IPS-20b (cell line): ENCODE measurements around the gene PGLYRP2.
"Not testable (repeated sequence)": the region's sequence is repeated elsewhere in the genome, so short reads cannot be mapped to it uniquely, and the experiment has no call there.

Source experiments
- H3K27ac ChIP-seq: one replicate; pipeline ENCODE4 v1.5.1; 2013; ENCODE audit warnings: low read length
- H3K27me3 ChIP-seq: 2 replicates; pipeline ENCODE4 v1.6.1; 2013; ENCODE audit warnings: mild to moderate bottlenecking, low read length, inconsistent platforms; ENCODE audit not compliant: insufficient read depth
- H3K36me3 ChIP-seq: 2 replicates; pipeline ENCODE4 v1.6.1; 2013; ENCODE audit warnings: low read depth, mild to moderate bottlenecking, inconsistent platforms, low read length, moderate library complexity; ENCODE audit not compliant: insufficient read depth
- H3K4me1 ChIP-seq: 2 replicates; pipeline ENCODE4 v1.6.1; 2013; ENCODE audit warnings: mild to moderate bottlenecking, control low read depth, inconsistent platforms, low read length, moderate library complexity; ENCODE audit not compliant: insufficient read depth
- H3K4me3 ChIP-seq: 2 replicates; pipeline ENCODE4 v1.5.1; 2013; ENCODE audit warnings: mild to moderate bottlenecking, low read length, inconsistent platforms
- H3K9ac ChIP-seq: 2 replicates; pipeline ENCODE4 v1.6.1; 2013; ENCODE audit warnings: low read depth, mild to moderate bottlenecking, inconsistent platforms, low read length, moderate library complexity
- H3K9me3 ChIP-seq: 2 replicates; pipeline ENCODE4 v1.6.1; 2013; ENCODE audit warnings: mild to moderate bottlenecking, low read depth, low read length, inconsistent platforms; ENCODE audit not compliant: insufficient read depth

Gene PGLYRP2

GRCh38 chr19:15508035-15508710 lies 28.9 kb upstream of the PGLYRP2 start, which contains the start of gene CYP4F22:
Gene CYP4F22 (plus strand): TSS chr19:15508525. CDS start chr19:15525337, 16,812 bp downstream.
- H3K9me3 ChIP-seq, result peaks cover 62% of the 10 kb centered on the region

GRCh38 chr19:15507068-15508034 lies 28.1 kb upstream of the PGLYRP2 start:
- Histone ChIP-seq H3K9ac (no peak overlapping the region), H3K27me3 (peaks cover 5% of the 10 kb centered on the region; the same call in 1 of the 2 replicates), H3K4me3 (no peak overlapping the region), H3K27ac (no peak overlapping the region), H3K9me3 (peaks cover 58% of the 10 kb centered on the region), H3K36me3 (no peaks in the 10 kb centered on the region), H3K4me1 (no peaks in the 10 kb centered on the region)

More at GRCh38 chr19:15508035-15508710, 28.9 kb upstream of the PGLYRP2 start, which contains the start of gene CYP4F22:
- Histone ChIP-seq H3K4me1 (no peaks in the 10 kb centered on the region), H3K9ac (no peak within 1 kb of the TSS), H3K27me3 (peaks cover 5% of the 10 kb centered on the region; the same call in 1 of the 2 replicates), H3K4me3 (no peak within 1 kb of the TSS), H3K27ac (no peak within 1 kb of the TSS), H3K36me3 (no peaks in the 10 kb centered on the region)

GRCh38 chr19:15506074-15506571 lies 26.8 kb upstream of the PGLYRP2 start:
- Histone ChIP-seq H3K9ac (no peak overlapping the region), H3K36me3 (no peaks in the 10 kb centered on the region), H3K9me3 (peaks cover 67% of the 10 kb centered on the region), H3K27ac (no peak overlapping the region), H3K4me1 (no peaks in the 10 kb centered on the region), H3K4me3 (no peak overlapping the region), H3K27me3 (peaks cover 5% of the 10 kb centered on the region; the same call in 1 of the 2 replicates)

- Histone ChIP-seq H3K27ac (no peak overlapping the region), H3K9me3 (peaks cover 69% of the 10 kb centered on the region), H3K36me3 (no peaks in the 10 kb centered on the region), H3K27me3 (no peaks in the 10 kb centered on the region), H3K4me3 (no peak overlapping the region), H3K9ac (no peak overlapping the region), H3K4me1 (no peaks in the 10 kb centered on the region)
Observed at GRCh38 chr19:15502264-15502663, 23.0 kb upstream of the PGLYRP2 start.

- Histone ChIP-seq H3K9ac (no peak overlapping the region), H3K4me1 (no peaks in the 10 kb centered on the region), H3K27me3 (no peaks in the 10 kb centered on the region), H3K9me3 (peaks cover 71% of the 10 kb centered on the region), H3K36me3 (no peaks in the 10 kb centered on the region), H3K4me3 (no peak overlapping the region), H3K27ac (no peak overlapping the region)
Observed at GRCh38 chr19:15501596-15501995, 22.3 kb upstream of the PGLYRP2 start.

- Histone ChIP-seq H3K27ac (no peak overlapping the region), H3K27me3 (no peaks in the 10 kb centered on the region), H3K36me3 (no peaks in the 10 kb centered on the region), H3K4me3 (no peak overlapping the region), H3K4me1 (no peaks in the 10 kb centered on the region), H3K9me3 (peaks cover 56% of the 10 kb centered on the region), H3K9ac (no peak overlapping the region)
Observed at GRCh38 chr19:15498910-15499309, 19.6 kb upstream of the PGLYRP2 start.

- H3K4me1 ChIP-seq, result no peaks in the 10 kb centered on the region
- no peak overlapping the region for H3K27ac ChIP-seq
- peaks cover 51% of the 10 kb centered on the region for H3K9me3 ChIP-seq
- H3K9ac ChIP-seq, result no peak overlapping the region
- H3K36me3 ChIP-seq, result no peaks in the 10 kb centered on the region
- H3K27me3 ChIP-seq, result no peaks in the 10 kb centered on the region
- no peak overlapping the region for H3K4me3 ChIP-seq
Observed at GRCh38 chr19:15498156-15498858, 19.0 kb upstream of the PGLYRP2 start.

- Histone ChIP-seq H3K4me1 (no peaks in the 10 kb centered on the region), H3K27me3 (no peaks in the 10 kb centered on the region)
Observed at GRCh38 chr19:15495151-15495550, 15.8 kb upstream of the PGLYRP2 start.

GRCh38 chr19:15488489-15489226 lies 9.4 kb upstream of the PGLYRP2 start:
- Histone ChIP-seq H3K27ac (no peak overlapping the region), H3K9ac (no peak overlapping the region), H3K36me3 (no peaks in the 10 kb centered on the region), H3K27me3 (no peaks in the 10 kb centered on the region), H3K4me3 (no peak overlapping the region), H3K4me1 (no peaks in the 10 kb centered on the region), H3K9me3 (peaks cover 40% of the 10 kb centered on the region)

More at GRCh38 chr19:15495151-15495550, 15.8 kb upstream of the PGLYRP2 start:
- H3K9me3 ChIP-seq, result peaks cover 30% of the 10 kb centered on the region
- no peak overlapping the region for H3K9ac ChIP-seq
- no peaks in the 10 kb centered on the region for H3K36me3 ChIP-seq
- no peak overlapping the region for H3K4me3 ChIP-seq
- H3K27ac ChIP-seq, result no peak overlapping the region

- no peaks in the 10 kb centered on the region for H3K36me3 ChIP-seq
- H3K27me3 ChIP-seq, result no peaks in the 10 kb centered on the region
- H3K4me1 ChIP-seq, result no peaks in the 10 kb centered on the region
- no peak overlapping the region for H3K9ac ChIP-seq
- H3K9me3 ChIP-seq, result peaks cover 49% of the 10 kb centered on the region
- H3K27ac ChIP-seq, result no peak overlapping the region
- no peak overlapping the region for H3K4me3 ChIP-seq
Observed at GRCh38 chr19:15487038-15487437, 7.7 kb upstream of the PGLYRP2 start.

GRCh38 chr19:15485768-15486167 lies 6.5 kb upstream of the PGLYRP2 start:
- peaks cover 52% of the 10 kb centered on the region for H3K9me3 ChIP-seq

More at GRCh38 chr19:15485768-15486167, 6.5 kb upstream of the PGLYRP2 start:
- not testable (repeated sequence) for H3K27ac ChIP-seq, H3K4me3 ChIP-seq, H3K27me3 ChIP-seq, H3K36me3 ChIP-seq, H3K4me1 ChIP-seq, H3K9ac ChIP-seq
